ENCODE results near the gene MTO1. TPM values are rescaled to one million over a fixed set of nuclear protein-coding genes. Genes with fewer than 3 reads are reported as not detected.

Gene MTO1
- total RNA-seq, 1 donor from 2014 or later = 28.6 TPM

DNA sequence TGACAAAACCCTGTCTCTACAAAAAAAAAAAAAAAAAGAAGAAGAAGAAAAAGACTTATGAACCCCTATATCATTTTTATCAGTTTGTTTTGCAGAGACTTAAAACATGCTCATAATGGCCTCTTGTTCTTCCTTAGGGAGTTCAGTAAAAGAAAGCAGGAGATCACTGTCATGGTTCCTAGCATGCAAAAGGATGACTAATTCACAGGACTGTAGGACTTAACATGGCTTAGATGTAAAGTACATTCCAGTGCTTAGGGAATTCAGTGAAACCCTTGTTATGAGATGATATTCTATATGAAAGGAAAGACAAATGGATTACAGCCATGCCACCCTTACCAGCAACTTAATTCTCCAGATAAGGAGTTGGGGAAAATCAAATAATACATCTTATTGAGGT, 29.8 kb downstream of the MTO1 start:
- H2AFZ ChIP-seq (replicated peaks) = no peak overlapping the region
- Mint-ChIP-seq H3K4me1 (no peaks in the 10 kb centered on the region), H3K9me3 (peaks cover 10% of the 10 kb centered on the region), H3K4me3 (no peak overlapping the region), H3K36me3 (peaks cover 37% of the 10 kb centered on the region), H3K27ac (no peak overlapping the region), H3K27me3 (ENCODE audit: insufficient read depth, low read depth) (peaks cover 2% of the 10 kb centered on the region)
- no peaks in the 10 kb centered on the region for H4K20me1 ChIP-seq (ENCODE audit: low read depth)
- H3K27me3 ChIP-seq = no peaks in the 10 kb centered on the region
- peaks cover 17% of the 10 kb centered on the region for H3K36me3 ChIP-seq
- no peaks in the 10 kb centered on the region for H3K4me1 ChIP-seq
- no peaks in the 10 kb centered on the region for H3F3A ChIP-seq (ENCODE audit: low read depth)
- DNase-seq (ENCODE audit: low spot score) = no peak
- H3K4me3 ChIP-seq = no peak overlapping the region
- TF ChIP-seq CTCF (IDR thresholded peaks at IDR 0.05) (no peak), EZH2phosphoT487 (IDR thresholded peaks at IDR 0.05) (no peak), EZH2 (IDR thresholded peaks at IDR 0.05) (no peak)
- H3K4me2 ChIP-seq = no peak overlapping the region
- H3K9me3 ChIP-seq (ENCODE audit: low read depth) = no peaks in the 10 kb centered on the region
- H3K79me2 ChIP-seq (ENCODE audit: low read depth) = no peaks in the 10 kb centered on the region
- H3K9ac ChIP-seq = no peak overlapping the region
- no peak overlapping the region for H3K27ac ChIP-seq

DNA sequence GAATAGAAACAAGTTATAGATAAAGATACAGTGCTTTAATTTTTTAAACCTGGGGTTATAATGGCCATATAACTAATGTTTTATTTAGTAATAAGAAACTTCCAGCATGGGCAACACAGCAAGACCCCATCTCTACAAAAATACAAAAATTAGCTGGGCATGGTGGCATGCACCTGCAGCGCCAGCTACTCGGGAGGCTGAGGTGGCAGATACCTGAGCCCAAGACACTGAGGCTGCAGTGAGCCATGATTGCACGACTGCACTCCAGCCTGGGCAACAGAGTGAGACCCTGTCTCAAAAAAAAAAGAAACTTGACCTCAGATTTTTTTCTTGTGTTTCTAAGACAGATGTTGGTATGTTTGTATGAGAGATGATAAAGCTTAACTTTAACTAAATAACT, 36.4 kb downstream of the MTO1 start:
- H2AFZ ChIP-seq (replicated peaks) = no peak overlapping the region
- no peak for DNase-seq (ENCODE audit: low spot score)
- no peaks in the 10 kb centered on the region for H3K79me2 ChIP-seq (ENCODE audit: low read depth)
- Mint-ChIP-seq H3K4me3 (no peak overlapping the region), H3K4me1 (no peaks in the 10 kb centered on the region), H3K27ac (no peak overlapping the region), H3K9me3 (no peaks in the 10 kb centered on the region), H3K27me3 (ENCODE audit: insufficient read depth, low read depth) (no peaks in the 10 kb centered on the region), H3K36me3 (peaks cover 11% of the 10 kb centered on the region)
- H3K4me1 ChIP-seq = no peaks in the 10 kb centered on the region
- H3K36me3 ChIP-seq = peaks cover 16% of the 10 kb centered on the region
- H4K20me1 ChIP-seq (ENCODE audit: low read depth) = no peaks in the 10 kb centered on the region
- no peak overlapping the region for H3K27ac ChIP-seq
- no peak for TF ChIP-seq CTCF (IDR thresholded peaks at IDR 0.05)
- TF ChIP-seq EZH2 (IDR thresholded peaks at IDR 0.05) = no peak
- TF ChIP-seq EZH2phosphoT487 (IDR thresholded peaks at IDR 0.05) = no peak
- no peaks in the 10 kb centered on the region for H3K9me3 ChIP-seq (ENCODE audit: low read depth)
- no peaks in the 10 kb centered on the region for H3K27me3 ChIP-seq
- no peaks in the 10 kb centered on the region for H3F3A ChIP-seq (ENCODE audit: low read depth)
- no peak overlapping the region for H3K9ac ChIP-seq
- H3K4me3 ChIP-seq = no peak overlapping the region
- H3K4me2 ChIP-seq = no peak overlapping the region

DNA sequence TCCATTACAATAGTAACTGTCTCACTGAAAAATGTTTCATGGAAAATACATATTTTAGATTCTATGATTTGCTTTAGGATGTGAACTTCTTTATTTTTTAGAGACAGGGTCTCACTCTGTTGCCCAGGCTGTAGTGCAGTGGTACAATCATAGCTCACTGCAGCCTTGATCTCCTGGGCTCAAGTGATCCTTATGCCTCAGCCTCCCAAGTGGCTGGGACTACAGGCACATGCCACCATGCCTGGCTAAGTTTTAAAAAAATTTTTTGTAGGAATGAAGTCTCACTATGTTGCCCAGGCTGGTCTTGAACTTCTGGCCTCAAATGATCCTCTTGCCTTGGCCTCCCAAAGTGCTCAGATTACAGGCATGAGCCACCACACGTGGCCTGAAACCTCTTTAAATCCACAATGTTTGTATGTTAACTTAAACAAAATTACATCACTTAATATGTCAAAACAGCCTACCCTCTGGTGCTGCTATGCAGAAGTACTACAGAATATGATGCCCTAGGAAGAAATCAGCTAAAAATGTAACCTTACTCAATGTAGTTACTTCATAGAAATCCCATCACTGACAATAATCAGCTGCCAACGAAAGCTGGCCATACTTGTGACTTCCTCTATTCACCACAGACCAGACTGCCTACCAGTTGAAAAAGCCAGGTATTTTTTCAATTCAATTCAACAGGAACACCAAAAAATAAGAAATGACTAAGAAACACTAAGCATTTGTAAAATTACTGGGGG, 41.7 kb downstream of the MTO1 start:
- Mint-ChIP-seq H3K27ac (peak overlapping the region; percentile 67), H3K9me3 (no peaks in the 10 kb centered on the region), H3K36me3 (peaks cover 2% of the 10 kb centered on the region), H3K4me3 (no peak overlapping the region), H3K27me3 (ENCODE audit: insufficient read depth, low read depth) (no peaks in the 10 kb centered on the region), H3K4me1 (no peaks in the 10 kb centered on the region)
- Histone ChIP-seq H3K36me3 (peaks cover 8% of the 10 kb centered on the region), H3K9ac (no peak overlapping the region), H3K4me2 (no peak overlapping the region), H4K20me1 (ENCODE audit: low read depth) (no peaks in the 10 kb centered on the region), H3K9me3 (ENCODE audit: low read depth) (no peaks in the 10 kb centered on the region), H3K4me3 (no peak overlapping the region), H3K27ac (no peak overlapping the region), H3K79me2 (ENCODE audit: low read depth) (no peaks in the 10 kb centered on the region), H3K27me3 (no peaks in the 10 kb centered on the region), H2AFZ (replicated peaks) (no peak overlapping the region), H3F3A (ENCODE audit: low read depth) (peaks cover 3% of the 10 kb centered on the region), H3K4me1 (no peaks in the 10 kb centered on the region)
- DNase-seq (ENCODE audit: low spot score) = no peak
- TF ChIP-seq EZH2phosphoT487 (IDR thresholded peaks at IDR 0.05) (no peak), CTCF (IDR thresholded peaks at IDR 0.05) (no peak), EZH2 (IDR thresholded peaks at IDR 0.05) (no peak)

Measured in neural progenitor cell (in vitro differentiated cells).